Gastrocnemius medialis (tissue), 4 donors: ENCODE results near the gene SLC27A1.

Experiments
- CTCF ChIP-seq, 5 experiments: fragments of 450-650 bp in 3 of 5; fragments of 200-600 bp in 2 of 5; sonication (generic) in 2 of 5; IDR thresholded peaks in 4 of 5; conservative IDR thresholded peaks in 1 of 5; 1 replicate in 4 of 5; 2 replicates in 1 of 5; pipeline ENCODE4 v1.5.1; 2016 to 2019; ENCODE audit warnings: antibody characterized with exemption in 5 of 5, mild to moderate bottlenecking in 3 of 5, moderate library complexity in 3 of 5
- POLR2A ChIP-seq, 2 donors: fragments of 450-650 bp; IDR thresholded peaks; one replicate each; pipeline ENCODE4 v1.6.1; 2017; ENCODE audit warnings: antibody characterized with exemption in 2 of 2, mild to moderate bottlenecking in 2 of 2, moderate library complexity in 2 of 2

GRCh38 chr19:17506745-17507144 is 36.4 kb downstream of the SLC27A1 start:
- TF ChIP-seq CTCF (IDR thresholded peaks at IDR 0.05 in 4 of 5, conservative IDR thresholded peaks at IDR 0.05 in 1 of 5): no peak
- TF ChIP-seq POLR2A (IDR thresholded peaks at IDR 0.05): no peak
